Measurements from ENCODE around the gene USHBP1. TPM values are rescaled to one million over a fixed set of nuclear protein-coding genes. Genes with fewer than 3 reads are reported as not detected.

USHBP1 gene
- total RNA-seq, 4 donors from 2014 or later: 3.4 to 39.9 (median 4.8) TPM

DNA sequence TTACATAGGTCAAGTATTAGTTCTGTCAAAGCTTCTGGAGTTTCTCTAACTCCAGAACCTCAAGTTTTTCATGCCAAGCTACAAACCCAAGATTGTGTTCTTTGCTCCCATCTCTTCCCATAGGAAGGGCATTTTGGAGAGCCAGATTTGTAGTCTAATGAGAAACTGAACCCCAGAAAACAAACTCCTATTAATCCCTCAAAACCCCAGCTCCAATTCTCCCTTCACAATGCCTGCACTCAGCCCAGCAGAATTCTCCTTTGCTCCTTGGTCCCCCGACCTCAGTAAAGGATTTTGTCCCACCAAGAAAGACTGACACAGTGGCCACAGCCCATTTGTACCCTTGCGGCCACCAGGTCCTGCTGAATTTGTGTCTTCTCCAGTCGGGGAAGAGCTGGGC, 8.4 kb downstream of the USHBP1 start:
- TF ChIP-seq, protein P1, sequence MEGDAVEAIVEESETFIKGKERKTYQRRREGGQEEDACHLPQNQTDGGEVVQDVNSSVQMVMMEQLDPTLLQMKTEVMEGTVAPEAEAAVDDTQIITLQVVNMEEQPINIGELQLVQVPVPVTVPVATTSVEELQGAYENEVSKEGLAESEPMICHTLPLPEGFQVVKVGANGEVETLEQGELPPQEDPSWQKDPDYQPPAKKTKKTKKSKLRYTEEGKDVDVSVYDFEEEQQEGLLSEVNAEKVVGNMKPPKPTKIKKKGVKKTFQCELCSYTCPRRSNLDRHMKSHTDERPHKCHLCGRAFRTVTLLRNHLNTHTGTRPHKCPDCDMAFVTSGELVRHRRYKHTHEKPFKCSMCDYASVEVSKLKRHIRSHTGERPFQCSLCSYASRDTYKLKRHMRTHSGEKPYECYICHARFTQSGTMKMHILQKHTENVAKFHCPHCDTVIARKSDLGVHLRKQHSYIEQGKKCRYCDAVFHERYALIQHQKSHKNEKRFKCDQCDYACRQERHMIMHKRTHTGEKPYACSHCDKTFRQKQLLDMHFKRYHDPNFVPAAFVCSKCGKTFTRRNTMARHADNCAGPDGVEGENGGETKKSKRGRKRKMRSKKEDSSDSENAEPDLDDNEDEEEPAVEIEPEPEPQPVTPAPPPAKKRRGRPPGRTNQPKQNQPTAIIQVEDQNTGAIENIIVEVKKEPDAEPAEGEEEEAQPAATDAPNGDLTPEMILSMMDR (IDR thresholded peaks at IDR 0.05; ENCODE audit: low read depth): no peak

DNA sequence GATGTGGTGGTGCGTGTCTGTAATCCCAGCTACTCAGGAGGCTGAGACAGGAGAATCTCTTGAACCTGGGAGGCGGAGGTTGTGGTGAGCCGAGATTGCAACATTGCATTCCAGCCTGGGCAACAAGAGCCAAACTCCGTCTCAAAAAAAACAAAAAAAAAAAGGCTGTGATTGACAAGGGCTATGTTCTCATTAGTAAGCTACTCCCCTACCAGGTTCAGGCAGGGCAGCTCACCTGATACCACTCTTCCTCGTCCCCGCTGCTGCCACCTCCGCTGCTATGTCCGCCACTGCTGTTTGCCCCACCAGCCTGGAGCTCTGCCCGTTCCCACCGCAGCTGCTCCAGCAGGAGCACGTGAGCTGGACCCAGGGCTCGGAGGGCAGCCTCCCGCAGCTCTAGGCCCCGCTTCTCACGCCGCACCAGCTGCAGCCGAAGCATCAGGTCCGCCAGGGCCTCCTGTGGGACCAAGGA, 9.4 kb downstream of the USHBP1 start:
- TF ChIP-seq, protein P1 (IDR thresholded peaks at IDR 0.05; ENCODE audit: low read depth): no peak

DNA sequence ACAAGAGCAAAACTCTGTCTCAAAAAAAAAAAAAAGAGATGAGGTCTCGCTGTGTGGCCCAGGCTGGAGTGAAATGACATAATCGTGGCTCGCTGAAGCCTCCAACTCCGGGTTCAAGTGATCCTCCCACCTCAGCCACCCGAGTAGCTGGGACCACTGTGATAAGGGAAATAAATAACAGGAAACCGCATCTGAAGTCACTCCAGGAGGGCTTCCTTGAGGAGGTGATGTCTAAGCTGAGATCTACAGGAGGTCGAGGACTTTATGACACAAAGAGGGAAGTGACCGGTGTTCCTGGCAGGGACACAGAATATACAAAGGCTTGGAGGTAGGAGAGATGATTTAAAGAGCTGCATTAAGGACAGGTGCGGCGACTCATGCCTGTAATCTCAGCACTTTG, 9.9 kb downstream of the USHBP1 start:
- TF ChIP-seq, protein P1 (IDR thresholded peaks at IDR 0.05; ENCODE audit: low read depth): no peak

DNA sequence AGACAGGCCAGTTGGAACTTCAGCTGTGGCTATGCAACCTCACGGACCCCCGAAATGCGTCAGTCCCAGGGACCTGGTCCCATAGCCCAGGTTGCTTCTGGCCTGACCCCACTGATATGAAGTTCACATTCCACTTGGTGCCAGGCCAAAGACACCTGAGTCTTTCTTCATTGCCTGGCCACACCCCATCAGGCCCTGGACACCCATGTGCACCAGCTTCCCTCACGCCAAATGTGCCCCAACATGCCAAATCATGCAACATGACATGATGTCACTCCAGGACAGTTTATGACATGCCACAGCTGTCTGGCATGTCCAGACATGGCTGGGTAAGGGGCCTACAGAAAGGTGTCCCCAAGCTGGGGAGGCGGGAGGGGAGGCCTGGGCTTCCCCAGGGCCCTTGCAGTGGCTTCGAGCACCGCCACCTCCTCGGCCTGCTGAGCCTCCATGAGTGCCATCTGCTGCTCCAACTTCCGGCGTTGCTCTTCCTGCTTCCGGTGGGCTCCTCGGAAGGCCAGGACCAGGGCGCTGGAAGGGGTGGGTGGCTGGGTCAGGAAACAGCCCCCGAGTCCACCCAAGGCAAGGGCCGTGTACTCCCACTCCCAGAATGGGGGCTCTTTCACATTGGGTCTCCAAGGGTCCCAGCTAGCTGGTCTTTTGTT, 14.5 kb downstream of the USHBP1 start:
- TF ChIP-seq, protein P1 (IDR thresholded peaks at IDR 0.05; ENCODE audit: low read depth): no peak

DNA sequence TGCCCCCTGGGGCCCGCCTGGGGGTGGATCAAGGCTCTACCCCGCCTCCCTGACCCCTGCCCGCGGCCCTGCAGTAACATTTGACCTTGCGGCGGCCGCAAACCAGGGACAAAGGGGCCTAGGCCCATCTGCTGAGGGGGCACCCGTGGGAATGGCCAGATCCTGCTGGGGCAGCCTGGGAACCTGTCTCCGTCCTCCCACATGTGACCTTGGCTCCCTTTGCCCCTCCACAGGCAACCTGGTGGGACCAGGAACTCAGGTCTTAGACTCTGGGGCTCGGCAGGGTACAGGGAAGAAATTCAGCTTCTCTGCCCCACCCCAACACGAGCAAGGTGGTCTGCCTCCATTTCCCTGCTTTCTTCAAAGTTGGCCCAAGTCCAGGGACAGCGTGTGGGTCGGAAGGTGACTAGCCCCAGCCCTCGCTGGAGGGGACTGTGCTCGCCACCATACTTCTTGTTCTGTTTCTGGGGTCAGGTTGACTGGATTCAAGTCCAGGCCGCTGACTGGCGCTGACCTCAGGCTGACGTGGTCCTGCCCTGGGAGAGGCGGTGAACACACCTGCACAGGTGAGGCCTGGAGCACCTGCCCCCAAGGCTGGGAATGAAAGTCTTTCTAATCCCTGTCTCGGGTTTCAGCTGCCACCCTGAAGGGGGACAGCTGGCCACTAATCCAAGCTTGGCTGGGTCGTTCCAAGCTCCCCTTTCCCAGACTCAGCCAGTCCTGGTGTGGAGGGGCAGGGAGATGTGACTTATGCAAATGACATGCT, 16.4 kb downstream of the USHBP1 start:
- TF ChIP-seq, protein P1 (IDR thresholded peaks at IDR 0.05; ENCODE audit: low read depth): no peak

DNA sequence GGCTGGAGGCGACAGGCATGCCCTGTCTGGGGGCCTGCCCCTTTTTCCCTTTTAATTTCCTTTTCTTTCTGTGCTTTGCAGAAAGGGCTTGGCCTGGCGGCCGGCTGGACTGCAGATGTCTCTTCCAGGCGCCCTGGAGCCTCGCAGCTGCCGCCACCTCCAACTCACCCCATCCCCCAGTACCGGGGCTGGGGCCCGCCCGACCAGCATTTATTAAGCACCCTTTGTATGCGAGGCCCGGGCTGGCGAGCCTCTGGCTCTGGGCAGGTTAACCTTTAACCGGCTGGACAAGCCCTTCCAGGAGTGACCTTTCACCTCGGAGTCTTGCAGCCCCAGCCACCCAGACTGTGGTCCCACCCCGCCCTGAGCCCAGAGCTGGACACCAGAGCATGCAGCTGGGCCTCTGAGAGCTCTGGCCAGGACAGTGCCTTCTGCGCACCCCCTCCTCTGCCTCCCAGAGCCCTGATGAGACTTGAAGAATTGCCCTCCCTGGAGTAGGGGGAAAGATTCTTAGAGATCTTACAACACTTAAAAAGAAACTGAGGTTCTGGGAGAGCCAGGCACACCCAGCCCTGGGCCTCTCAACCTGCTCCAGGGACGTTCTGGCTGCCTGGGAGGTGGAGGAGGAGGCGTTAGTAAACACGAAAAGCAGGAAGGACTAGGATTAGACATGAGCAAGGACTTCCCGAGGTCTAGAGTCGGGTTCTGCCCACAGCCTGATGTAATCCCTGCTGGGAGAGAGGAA, 17.7 kb downstream of the USHBP1 start:
- TF ChIP-seq, protein P1 (IDR thresholded peaks at IDR 0.05; ENCODE audit: low read depth): no peak

DNA sequence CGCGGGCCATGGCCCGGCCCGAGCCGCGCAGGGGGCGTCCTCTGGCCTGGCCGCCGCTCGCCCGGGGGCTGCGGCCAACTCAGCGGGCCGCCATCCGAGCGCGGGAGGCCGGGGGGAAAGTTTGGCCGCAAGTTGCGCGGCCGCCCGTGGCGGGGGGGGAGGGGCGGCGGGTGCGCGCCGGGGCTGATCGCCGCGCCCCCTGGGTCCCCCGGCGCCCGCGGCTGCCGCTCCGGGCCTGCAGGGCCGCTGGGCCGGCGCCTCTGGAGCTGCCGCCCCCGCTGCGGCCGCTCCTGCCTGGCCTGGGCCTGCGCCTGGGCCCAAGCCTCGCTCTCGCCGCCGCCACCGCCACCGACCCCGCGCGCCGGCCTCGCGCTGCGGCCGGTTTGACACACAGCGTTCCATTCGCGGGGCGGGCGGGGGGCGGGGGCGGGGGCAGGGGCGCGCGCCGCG, 19.0 kb downstream of the USHBP1 start, which contains the start of gene NR2F6:
Gene NR2F6 (minus strand): TSS at position 385 of the 450 bp plus-strand sequence. CDS start 699 bp downstream, outside the sequence.
- TF ChIP-seq, protein P1 (IDR thresholded peaks at IDR 0.05; ENCODE audit: low read depth): no peak
